Measurements from ENCODE around the gene NXN.
"Not testable (repeated sequence)": the region's sequence is repeated elsewhere in the genome, so short reads cannot be mapped to it uniquely, and the experiment has no call there.

The NXN gene

DNA sequence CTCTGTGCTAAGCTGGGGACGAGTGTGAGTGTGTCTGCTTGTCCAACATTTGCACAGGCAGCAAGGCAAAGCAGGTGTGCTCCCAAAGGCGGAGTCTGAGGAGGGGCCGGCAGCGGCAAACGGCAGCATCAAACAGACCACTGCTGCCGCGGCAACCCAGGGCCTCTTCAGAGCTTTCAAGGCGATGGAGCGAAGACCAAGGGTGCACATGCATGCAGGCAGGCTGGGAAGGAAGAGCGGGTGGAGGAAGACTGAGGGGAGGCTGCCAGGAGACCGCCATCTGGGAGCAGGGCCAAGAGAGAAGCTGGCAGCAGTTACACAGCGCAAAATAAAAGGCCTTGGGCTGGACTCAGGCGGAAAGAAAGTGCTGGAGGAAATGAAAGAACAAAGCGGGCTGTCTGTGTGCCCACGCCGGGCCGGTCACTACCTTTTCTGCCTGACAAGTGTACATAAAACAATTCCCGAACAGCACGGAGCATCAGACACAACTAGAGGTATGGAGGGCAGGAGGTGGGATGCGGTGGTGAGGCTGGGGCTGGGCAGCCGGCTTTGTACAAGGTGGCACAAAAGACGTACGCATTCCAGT lies 25.9 kb upstream of the NXN start:
- peak; percentile 63 for DNase-seq

DNA sequence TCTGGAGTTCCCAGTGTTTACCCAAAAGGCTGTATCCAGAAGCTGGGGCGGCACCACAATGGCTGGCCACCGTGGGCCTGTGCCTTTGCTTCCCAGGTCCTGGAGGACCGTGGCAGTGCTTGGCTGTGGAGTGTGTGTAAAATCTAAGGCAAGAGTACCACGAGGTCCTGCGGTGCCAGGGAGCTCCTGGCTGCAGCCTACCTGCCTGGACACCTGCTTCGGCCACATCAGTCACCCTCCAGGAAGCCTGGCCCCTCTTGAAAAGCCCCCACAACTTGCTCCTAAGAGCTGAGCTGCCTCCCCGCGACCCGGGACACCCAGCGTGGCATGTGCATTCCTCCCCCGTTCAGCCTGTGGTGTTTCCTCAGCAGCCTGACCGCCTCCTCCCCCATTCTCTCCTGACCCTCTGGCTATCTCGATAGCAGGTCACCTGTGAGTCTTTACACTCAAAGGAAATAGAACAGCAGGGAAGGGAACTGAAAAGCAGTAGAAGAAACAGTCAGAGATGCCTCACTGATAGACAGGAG lies 25.3 kb upstream of the NXN start:
- no peak for DNase-seq

DNA sequence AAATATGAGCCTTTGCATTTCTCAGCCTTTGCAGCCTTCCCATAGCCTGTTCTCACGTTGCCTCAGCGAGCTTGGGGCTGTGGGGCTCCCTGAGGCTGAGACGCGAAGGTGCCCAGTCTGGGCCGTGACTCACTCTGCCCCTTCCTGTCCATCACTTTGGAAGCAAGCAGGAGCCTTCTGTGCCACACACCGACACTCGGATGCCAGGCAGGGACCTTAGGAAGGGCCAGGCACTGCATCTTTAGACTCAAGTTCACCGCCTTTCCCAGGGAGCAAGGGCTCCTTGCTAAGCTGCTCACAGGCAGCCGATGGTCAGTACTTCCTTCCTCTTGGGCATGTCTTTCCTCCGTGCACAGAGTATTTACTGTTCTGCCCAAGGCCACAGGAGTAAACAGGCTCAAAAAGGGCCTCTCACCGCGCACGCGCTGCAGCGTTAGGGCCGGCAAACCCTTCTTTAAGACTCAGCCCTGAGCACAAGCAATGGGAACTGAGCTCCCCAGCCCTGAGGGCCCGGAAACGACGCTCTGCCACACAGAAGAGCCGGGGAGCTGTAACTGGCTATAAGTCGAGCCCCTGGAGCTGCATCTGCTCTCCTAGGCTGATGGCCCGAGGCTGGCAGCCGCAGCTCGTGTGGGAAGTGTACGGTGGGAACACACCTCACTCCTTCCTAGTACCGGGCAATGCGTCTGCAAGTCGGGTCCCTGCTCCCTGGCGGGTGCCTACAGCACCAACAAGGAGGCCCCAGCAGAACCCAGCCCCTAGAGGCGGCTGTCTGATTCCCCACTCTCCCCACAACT lies 24.6 kb upstream of the NXN start:
- no peak for DNase-seq

GRCh38 chr17:1003633-1003971 lies 24.0 kb upstream of the NXN start:
- DNase-seq, result no peak

- no peak for DNase-seq
These were observed 23.4 kb upstream of the NXN start for GRCh38 chr17:1002771-1003555.

DNA sequence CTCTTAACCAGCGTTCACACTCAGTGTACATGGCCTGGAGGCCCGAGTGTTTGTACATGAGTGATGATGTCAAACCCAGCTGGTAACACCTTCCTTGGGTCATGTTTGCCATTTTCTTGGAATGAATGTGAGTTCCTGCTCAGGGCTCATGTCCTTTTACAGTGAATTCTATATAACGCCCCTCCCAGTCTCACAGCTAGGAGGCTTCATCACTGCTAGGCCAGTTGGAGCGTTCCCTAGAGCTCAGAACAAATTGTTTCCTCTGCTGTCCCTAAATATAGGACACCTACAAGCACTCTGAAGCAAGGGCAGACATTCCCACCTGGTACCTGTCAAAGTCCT lies 22.8 kb upstream of the NXN start:
- DNase-seq, result no peak

- DNase-seq, result no peak
These were observed 22.2 kb upstream of the NXN start for GRCh38 chr17:1001640-1002411.

GRCh38 chr17:1000597-1001461 lies 21.3 kb upstream of the NXN start:
- no peak for DNase-seq

GRCh38 chr17:998111-998510 lies 18.5 kb upstream of the NXN start:
- no peak for DNase-seq

GRCh38 chr17:996554-997344 lies 17.2 kb upstream of the NXN start, which contains the start of gene TIMM22:
TIMM22 (plus strand) TSS chr17:997129; CDS start chr17:997143, 14 bp downstream.
- DNase-seq, result peak; percentile 81

DNA sequence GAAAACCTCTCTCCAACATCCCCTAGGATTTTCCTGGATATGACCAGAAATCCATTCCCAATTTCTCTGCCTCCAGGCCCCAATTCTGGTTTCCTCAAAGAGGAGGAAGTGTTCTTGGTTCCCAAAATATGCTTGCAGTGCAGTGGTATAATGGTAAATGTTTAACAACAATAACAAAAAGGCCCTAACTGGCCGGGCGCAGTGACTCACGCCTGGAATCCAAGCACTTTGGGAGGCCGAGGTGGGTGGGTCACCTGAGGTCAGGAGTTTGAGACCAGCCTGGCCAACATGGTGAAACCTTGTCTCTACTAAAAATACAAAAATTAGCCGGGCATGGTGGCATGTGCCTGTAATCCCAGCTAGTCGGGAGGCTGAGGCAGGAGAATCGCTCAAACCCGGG lies 15.7 kb upstream of the NXN start:
- DNase-seq, result not testable (repeated sequence)

DNA sequence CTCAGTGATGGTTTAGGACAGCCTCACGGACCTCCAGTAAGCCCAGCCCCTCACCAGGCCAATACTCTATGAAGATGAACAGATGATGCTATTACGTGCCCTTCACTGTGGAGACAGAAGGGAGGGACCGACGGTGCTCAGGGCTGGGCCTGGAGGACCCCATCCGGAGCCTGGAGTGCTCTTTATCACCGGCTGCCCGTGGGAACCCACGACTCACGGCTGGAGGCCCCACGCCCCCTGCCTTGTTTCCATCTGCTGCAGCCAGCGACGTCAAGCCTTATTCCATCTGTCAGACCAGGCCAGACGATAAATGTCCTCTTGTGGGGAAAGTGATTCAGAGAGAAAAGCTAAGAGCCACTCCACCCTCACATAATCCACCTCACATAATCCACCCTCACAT lies 13.4 kb upstream of the NXN start:
- no peak for DNase-seq

GRCh38 chr17:988561-988960 lies 9.0 kb upstream of the NXN start:
- DNase-seq, result no peak

GRCh38 chr17:987931-988330 lies 8.4 kb upstream of the NXN start:
- DNase-seq, result no peak

- no peak for DNase-seq
These were observed 6.8 kb upstream of the NXN start for GRCh38 chr17:986322-986929.

DNA sequence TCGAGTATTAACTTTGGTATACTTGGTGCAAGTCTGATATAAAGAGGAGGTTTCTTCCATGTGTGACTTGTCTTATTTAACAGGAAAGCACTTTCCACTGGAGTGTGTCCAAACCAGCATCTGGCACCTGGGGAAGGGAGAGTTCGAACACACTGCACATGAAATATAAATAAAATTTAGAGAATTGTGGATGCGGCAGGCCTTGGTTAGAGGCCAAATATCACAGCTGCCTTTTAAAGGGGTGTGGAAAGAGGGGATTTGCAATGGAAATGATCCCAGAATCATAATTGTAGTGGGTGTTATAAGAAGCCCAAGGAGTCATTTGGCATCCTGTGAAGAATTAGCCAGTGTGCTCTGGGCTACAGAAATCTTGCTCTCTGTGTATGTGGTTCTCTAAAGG lies 4.3 kb upstream of the NXN start:
- no peak for DNase-seq

- no peak for DNase-seq
These were observed 1.7 kb upstream of the NXN start for GRCh38 chr17:981292-981658.

GRCh38 chr17:980406-981291 lies 1.1 kb upstream of the NXN start:
- peak; percentile 62 for DNase-seq

- no peak for DNase-seq
These were observed 401 bp downstream of the NXN start for GRCh38 chr17:979212-979538.

Measured in NCI-H1105 (cell line).